ENCODE measurements around the gene CFAP46.

- TF ChIP-seq EZH2phosphoT487 (IDR thresholded peaks at IDR 0.05; ENCODE audit: insufficient read depth, low read depth), result no peak
- TF ChIP-seq EZH2 (IDR thresholded peaks at IDR 0.05; ENCODE audit: insufficient read depth, poor library complexity, severe bottlenecking), result no peak
Measured at GRCh38 chr10:132900211-132900756, 42.1 kb downstream of the CFAP46 start.

All from GM23248 (cell line).